ENCODE measurements around the gene EPN2. TPM values are rescaled to one million over a fixed set of nuclear protein-coding genes. Genes with fewer than 3 reads are reported as not detected.

Gene EPN2
- total RNA-seq, 2 donors from 2014 or later, result 6.0 to 7.2 TPM

DNA sequence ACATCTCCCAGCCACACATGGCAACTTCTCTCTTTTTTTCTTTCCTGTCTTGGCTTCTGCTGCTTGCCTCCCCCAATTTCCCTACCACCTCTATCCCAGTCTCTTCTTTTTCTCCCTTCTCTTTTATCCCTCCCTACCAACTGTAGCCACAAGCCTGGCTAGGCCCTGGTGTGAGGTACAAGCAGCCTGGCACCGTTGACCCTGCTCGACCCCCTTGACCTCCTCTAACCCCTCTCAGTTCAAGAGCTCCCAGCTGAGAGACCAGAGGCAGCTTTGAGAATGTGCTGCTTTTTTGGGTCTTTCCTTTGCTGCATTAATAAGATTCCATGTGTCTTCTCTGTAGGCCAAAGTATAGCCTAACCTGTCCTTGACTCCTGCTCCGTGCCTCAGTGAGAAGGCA, 93.1 kb downstream of the EPN2 start:
- Mint-ChIP-seq H3K36me3 (ENCODE audit: low read depth) (no peaks in the 10 kb centered on the region), H3K4me3 (no peak overlapping the region), H3K27me3 (peaks cover 10% of the 10 kb centered on the region), H3K27ac (no peak overlapping the region), H3K4me1 (peaks cover 4% of the 10 kb centered on the region)
- no peak for ATAC-seq
- no peaks in the 10 kb centered on the region for H3K9me3 ChIP-seq (ENCODE audit: control insufficient read depth, low read length, poor library complexity, severe bottlenecking)
- DNase-seq, result no peak

DNA sequence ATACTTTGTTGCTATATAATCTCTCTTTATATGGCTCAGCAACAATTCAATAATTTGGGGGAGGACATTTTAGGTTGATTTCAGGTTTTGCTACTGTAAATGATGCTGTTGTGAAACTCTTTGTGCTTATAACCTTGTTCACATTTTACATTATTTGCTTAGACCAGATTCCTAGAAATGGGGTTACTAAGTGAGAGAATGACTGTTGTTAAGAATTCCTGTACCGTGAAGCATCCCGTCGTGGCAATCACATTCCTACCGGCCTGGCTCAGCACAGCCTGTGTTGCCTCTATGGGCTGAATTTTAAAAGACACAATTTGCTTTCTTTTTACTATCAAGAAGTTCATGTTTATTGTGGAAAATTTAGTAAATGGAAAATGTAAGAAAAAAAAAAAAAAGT, 94.0 kb downstream of the EPN2 start:
- Mint-ChIP-seq H3K27me3 (peaks cover 14% of the 10 kb centered on the region), H3K4me1 (peaks cover 4% of the 10 kb centered on the region), H3K27ac (no peak overlapping the region), H3K36me3 (ENCODE audit: low read depth) (no peaks in the 10 kb centered on the region), H3K4me3 (no peak overlapping the region)
- no peaks in the 10 kb centered on the region for H3K9me3 ChIP-seq (ENCODE audit: control insufficient read depth, low read length, poor library complexity, severe bottlenecking)
- ATAC-seq (no peak), DNase-seq (no peak)

DNA sequence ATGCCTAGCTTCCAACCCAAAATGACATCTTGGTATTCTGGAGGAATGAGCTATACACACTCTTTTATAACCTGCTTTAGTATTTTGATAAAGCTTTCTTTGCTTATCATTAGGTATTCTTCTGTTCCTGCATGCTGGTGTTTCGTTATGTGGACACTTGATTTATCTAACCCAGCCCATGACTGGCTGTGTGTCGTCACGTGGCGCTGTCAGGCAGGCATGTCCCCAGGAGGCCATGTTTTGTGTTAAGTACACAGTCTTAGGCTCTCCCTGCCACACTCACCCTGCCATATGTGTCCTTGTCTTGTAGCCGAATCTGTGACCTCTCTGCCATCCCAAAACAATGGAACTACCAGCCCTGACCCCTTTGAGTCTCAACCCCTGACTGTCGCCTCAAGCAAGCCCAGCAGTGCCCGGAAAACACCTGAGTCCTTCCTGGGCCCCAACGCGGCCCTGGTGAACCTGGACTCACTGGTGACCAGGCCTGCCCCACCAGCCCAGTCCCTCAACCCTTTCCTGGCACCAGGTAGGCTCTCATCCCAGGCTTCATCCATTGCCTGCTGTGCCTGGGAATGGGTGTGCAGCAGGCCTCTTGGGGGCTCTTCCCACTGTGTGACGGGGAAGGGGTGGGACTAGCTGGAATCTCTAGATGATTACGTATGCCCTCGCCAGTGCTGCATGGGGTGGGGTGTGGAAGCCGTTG, 94.5 kb downstream of the EPN2 start:
- Mint-ChIP-seq H3K27me3 (peaks cover 14% of the 10 kb centered on the region), H3K4me3 (no peak overlapping the region), H3K27ac (no peak overlapping the region), H3K36me3 (ENCODE audit: low read depth) (no peaks in the 10 kb centered on the region), H3K4me1 (peaks cover 4% of the 10 kb centered on the region)
- ATAC-seq (no peak), DNase-seq (no peak)
- no peaks in the 10 kb centered on the region for H3K9me3 ChIP-seq (ENCODE audit: control insufficient read depth, low read length, poor library complexity, severe bottlenecking)

DNA sequence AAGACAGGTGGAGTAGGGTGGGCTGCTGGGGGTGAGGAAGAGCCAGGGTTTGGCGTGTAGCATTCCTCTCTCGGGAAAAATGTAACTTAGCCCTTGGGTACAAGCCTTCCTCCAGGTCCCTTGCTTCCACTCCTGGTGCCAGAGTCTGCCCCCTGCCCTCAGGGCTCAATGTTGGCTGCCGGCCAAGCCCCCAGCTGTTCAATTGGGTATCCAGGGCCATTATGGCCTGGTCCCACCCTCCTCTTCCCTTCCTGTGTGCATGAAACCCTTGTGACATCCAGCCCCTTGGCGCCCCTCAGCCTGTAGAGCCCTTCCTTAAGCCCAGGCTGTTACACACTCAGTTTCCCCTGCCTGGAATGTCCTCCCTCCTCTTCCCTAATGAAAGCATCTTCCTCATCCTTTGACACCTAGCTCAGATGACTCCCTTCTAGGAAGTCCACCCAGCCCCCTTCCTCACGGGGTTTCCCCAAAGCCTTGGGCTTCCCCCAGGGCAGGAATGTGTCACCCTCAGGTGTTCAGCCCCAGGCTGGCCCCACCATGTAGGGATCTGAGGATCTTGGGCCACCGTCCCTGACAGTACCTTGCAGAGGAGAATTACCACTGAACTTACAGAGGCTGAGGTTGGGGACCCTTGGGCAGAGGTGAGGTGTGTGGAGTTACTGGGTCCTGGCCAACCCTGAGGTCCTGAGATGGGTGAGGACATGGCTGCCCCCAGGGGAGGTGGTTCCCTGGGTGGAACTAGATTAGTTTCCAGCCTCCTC, 95.4 kb downstream of the EPN2 start:
- H3K27me3 Mint-ChIP-seq, result peaks cover 21% of the 10 kb centered on the region
- H3K27ac Mint-ChIP-seq, result no peak overlapping the region
- H3K4me3 Mint-ChIP-seq, result no peak overlapping the region
- DNase-seq (no peak), ATAC-seq (no peak)
- no peaks in the 10 kb centered on the region for H3K36me3 Mint-ChIP-seq (ENCODE audit: low read depth)
- H3K4me1 Mint-ChIP-seq, result peaks cover 6% of the 10 kb centered on the region
- H3K9me3 ChIP-seq (ENCODE audit: control insufficient read depth, low read length, poor library complexity, severe bottlenecking), result no peaks in the 10 kb centered on the region

DNA sequence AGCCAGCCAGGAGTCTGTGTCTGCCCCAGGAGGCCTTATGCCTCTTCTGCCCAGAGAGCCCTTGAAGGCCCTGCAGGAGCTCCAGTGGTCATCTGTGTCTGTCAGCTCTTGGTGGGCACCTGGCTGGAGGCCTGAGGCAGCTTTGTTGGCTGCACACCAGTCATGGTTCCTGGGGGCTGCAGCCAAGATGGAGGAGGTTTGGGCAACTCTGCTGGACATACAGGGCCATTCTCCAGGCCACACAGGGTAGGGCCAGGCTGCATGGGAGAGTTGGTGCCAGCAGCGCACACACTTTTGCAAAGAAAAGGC, 95.9 kb downstream of the EPN2 start:
- H3K27ac Mint-ChIP-seq, result no peak overlapping the region
- DNase-seq, result no peak
- ATAC-seq, result no peak
- H3K27me3 Mint-ChIP-seq, result peaks cover 21% of the 10 kb centered on the region
- no peak overlapping the region for H3K4me3 Mint-ChIP-seq
- no peaks in the 10 kb centered on the region for H3K36me3 Mint-ChIP-seq (ENCODE audit: low read depth)
- H3K4me1 Mint-ChIP-seq, result peaks cover 6% of the 10 kb centered on the region
- H3K9me3 ChIP-seq (ENCODE audit: control insufficient read depth, low read length, poor library complexity, severe bottlenecking), result no peaks in the 10 kb centered on the region

DNA sequence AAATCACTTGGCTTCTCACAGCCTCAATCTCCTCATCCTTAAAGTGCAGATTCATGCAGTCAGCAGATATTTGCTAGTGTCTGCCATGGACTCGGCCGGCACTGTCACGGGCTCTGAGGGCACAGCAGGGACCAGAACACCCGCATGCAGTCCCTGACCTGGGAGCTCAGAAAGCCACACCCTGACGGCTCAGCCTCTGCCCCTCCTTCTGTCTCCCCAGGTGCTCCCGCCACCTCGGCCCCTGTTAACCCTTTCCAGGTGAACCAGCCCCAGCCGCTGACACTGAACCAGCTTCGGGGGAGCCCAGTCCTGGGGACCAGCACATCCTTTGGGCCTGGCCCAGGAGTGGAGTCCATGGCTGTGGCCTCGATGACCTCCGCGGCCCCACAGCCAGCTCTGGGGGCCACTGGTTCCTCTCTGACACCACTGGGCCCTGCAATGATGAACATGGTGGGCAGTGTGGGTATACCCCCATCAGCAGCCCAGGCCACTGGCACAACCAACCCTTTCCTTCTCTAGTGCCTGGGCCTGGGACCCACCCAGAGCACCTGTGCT, 96.6 kb downstream of the EPN2 start:
- no peak for DNase-seq
- no peak for ATAC-seq
- no peak overlapping the region for H3K4me3 Mint-ChIP-seq
- peaks cover 6% of the 10 kb centered on the region for H3K4me1 Mint-ChIP-seq
- H3K36me3 Mint-ChIP-seq (ENCODE audit: low read depth), result no peaks in the 10 kb centered on the region
- no peak overlapping the region for H3K27ac Mint-ChIP-seq
- H3K27me3 Mint-ChIP-seq, result peaks cover 21% of the 10 kb centered on the region
- no peaks in the 10 kb centered on the region for H3K9me3 ChIP-seq (ENCODE audit: control insufficient read depth, low read length, poor library complexity, severe bottlenecking)

DNA sequence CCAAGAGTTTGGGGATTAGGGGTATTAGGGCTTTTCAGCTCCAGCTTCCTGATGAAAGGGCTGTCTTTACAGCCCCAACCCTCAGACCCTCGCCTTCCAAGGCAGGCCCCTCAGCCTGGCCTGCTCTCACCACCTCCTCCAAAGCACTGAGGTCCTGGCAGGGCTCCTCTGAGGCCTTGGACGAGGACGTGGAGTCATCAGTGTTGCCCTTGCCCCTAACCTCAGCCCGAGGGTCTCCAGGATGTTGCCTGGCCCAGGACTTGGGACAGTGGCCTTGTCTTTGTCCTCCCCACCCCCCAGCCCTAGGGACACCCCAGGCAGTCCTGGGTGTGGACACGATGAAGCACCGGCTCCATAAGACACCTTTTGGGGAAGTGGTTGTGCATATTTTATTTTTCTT, 97.2 kb downstream of the EPN2 start:
- no peaks in the 10 kb centered on the region for H3K9me3 ChIP-seq (ENCODE audit: control insufficient read depth, low read length, poor library complexity, severe bottlenecking)
- Mint-ChIP-seq H3K36me3 (ENCODE audit: low read depth) (no peaks in the 10 kb centered on the region), H3K27ac (no peak overlapping the region), H3K27me3 (peaks cover 25% of the 10 kb centered on the region), H3K4me1 (peaks cover 6% of the 10 kb centered on the region), H3K4me3 (no peak overlapping the region)
- ATAC-seq, result no peak
- no peak for DNase-seq

DNA sequence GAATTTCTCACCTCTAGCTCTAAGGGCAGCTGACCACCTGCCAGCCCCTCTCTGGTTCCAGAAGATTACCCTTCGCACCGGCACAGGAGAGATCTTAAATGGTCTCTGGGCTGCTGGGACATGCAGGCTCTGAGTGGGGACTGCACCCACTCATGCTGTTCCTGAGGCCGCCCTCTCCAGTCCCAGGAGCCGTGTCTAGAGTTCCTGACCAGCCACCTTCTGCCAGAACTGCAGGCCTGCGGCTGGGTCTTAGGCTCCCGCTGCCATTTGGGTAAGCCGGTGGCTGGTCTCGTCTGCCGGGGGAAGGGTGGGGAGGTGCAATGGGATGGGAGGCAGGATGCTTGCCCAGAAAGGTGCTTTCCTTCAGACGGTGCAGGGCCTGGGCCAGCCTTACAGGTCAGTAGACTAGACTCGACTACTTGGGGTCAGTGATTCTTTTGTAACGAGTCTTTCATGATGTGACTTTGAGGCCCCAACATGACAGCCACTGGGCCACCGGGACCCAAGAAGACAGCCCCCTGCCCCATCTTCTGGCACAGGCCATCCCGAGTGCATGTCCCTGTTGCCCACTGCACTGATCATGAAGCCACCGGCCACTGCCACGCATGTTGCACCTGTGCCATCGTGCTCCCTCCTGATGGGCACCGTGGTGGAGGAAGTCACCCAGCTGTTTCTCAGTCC, 98.9 kb downstream of the EPN2 start:
- DNase-seq, result no peak
- Mint-ChIP-seq H3K27ac (no peak overlapping the region), H3K4me1 (peaks cover 6% of the 10 kb centered on the region), H3K36me3 (ENCODE audit: low read depth) (no peaks in the 10 kb centered on the region), H3K27me3 (peaks cover 22% of the 10 kb centered on the region), H3K4me3 (no peak overlapping the region)
- ATAC-seq, result no peak
- H3K9me3 ChIP-seq (ENCODE audit: control insufficient read depth, low read length, poor library complexity, severe bottlenecking), result no peaks in the 10 kb centered on the region

DNA sequence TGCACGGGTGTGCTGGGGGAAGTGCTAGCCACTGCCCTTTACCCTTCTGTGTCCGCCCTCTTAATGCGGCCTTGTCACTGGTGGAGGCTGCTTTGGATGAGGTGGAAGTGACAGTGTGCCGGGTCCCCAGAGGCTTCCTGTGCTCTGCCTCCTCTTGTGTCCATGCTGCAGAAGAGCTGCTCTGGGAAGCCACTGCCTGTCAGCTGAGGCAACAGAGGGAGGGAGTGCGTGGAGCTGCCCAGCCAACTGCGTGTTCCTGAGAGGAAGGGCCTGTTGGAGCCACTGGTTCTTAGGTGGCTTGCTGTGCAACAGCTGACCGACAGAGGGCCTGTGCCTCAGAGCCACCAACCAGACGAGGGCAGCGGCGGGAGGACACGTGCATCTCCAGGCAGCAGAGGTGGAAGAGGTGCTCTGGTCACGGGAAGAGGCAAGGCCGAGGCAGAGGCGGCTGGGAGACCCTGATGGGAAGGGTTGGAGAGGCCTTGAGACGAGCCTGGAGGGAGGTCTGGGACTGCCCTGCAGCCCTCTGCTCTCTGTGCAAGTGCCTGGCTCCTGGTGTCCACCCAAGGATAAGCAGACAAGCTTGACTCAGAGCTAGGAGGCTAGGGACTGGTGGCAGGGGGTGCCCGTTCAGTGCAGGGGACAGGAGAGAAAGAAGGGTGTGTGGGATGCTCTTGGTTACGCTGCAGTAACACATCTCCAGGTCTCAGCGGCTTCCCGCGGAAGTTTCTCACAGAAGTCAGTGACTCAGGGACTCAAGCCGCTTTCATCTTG, 100.0 kb downstream of the EPN2 start:
- peaks cover 33% of the 10 kb centered on the region for H3K27me3 Mint-ChIP-seq

DNA sequence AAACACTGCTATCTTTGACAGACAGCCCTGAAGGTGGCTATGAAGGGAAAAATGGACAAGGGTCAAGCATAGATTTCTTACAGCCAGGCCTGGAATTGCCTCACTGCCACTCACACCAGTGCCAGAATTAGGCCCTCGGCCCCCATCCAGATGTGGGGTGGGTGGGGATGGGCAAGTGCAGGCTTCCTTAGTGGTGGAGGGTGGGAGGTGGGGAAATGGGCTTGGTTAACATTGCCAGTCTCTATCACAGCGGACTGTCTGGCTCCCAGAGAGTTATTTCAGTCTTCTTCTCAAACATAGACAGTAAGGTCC, 100.5 kb downstream of the EPN2 start:
- Mint-ChIP-seq H3K27ac (no peak overlapping the region), H3K4me3 (no peak overlapping the region), H3K27me3 (peaks cover 34% of the 10 kb centered on the region), H3K36me3 (ENCODE audit: low read depth) (peaks cover 6% of the 10 kb centered on the region), H3K4me1 (peaks cover 11% of the 10 kb centered on the region)
- ATAC-seq (no peak), DNase-seq (no peak)
- H3K9me3 ChIP-seq (ENCODE audit: control insufficient read depth, low read length, poor library complexity, severe bottlenecking), result no peaks in the 10 kb centered on the region

More for the DNA sequence above, 100.0 kb downstream of the EPN2 start:
- peaks cover 6% of the 10 kb centered on the region for H3K36me3 Mint-ChIP-seq (ENCODE audit: low read depth)
- H3K4me3 Mint-ChIP-seq, result no peak overlapping the region
- no peaks in the 10 kb centered on the region for H3K9me3 ChIP-seq (ENCODE audit: control insufficient read depth, low read length, poor library complexity, severe bottlenecking)
- H3K4me1 Mint-ChIP-seq, result peaks cover 13% of the 10 kb centered on the region
- no peak for ATAC-seq
- H3K27ac Mint-ChIP-seq, result no peak overlapping the region
- DNase-seq, result no peak

DNA sequence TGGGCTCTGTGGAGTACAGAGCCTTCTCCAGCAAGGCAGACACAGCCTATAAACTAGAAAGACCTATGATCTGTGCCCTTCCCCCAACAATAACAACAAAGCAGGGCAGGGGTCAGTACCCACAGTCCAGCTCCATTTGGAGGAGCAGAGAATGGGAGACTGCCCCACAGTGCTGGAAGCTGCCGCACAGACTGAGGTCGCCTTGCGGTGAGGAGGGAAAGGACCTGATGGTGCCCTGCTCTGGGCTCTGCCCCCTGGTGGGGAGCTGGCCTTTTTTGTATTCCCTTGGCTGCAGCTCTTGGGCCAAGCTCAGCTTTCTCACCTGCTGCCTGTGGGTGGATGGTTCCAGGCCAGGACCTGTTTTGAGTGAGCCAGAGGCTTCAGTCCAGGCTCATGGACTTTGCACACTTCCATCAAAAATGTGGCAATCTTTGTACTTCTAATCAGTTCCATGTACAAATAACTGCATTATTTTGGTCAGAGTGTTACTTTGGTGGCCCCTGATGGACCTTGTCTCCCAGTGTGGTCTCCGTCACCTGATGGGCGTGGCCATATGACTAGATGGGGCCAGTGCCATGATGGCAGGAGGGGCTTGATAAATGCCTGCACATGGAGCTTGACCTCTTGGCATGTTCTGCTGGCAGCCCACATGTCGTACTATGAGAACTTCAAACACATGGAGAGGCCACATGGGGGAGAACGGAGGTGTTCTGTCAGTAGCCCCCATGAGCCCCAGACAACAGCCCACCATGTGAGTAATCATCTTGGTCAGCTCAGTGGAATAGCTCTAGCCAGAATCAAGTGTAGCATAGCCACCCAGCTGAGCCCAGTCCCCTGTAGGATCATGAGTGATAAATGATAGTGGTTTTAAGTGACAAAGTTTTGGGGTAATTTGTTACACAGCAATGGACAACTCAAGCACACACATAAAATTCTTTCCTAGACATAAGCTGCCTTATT, 101.1 kb downstream of the EPN2 start:
- Mint-ChIP-seq H3K4me1 (peaks cover 10% of the 10 kb centered on the region), H3K36me3 (ENCODE audit: low read depth) (peaks cover 6% of the 10 kb centered on the region), H3K27me3 (peaks cover 34% of the 10 kb centered on the region), H3K27ac (no peak overlapping the region), H3K4me3 (no peak overlapping the region)
- DNase-seq (peak; percentile 44 to 60 (median 48)), ATAC-seq (peak; percentile 97)
- H3K9me3 ChIP-seq (ENCODE audit: control insufficient read depth, low read length, poor library complexity, severe bottlenecking), result no peaks in the 10 kb centered on the region

DNA sequence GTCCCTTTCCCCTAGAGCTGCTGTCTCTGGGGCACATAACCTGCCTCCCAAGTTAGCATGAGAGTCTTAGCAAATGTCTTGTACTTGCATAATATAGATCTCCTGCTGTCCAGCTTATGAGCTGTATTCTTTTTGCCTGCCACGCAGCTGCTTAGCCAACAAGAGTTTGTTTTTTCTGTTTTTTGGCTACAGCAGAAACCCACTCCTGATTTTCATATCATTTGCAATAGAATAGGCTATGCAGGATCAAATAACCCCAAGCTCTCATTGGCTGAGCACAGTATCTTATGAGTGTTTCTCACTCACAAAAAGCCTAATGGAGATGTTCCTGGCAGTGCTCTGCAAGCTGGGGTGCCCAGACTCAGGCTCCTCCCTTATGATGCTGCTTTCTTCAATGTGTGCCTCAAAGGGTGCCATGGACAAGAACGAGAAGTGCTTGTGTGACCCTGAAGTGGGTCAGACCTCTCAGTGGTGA, 102.2 kb downstream of the EPN2 start:
- Mint-ChIP-seq H3K27me3 (peaks cover 34% of the 10 kb centered on the region), H3K4me3 (no peak overlapping the region), H3K4me1 (peaks cover 10% of the 10 kb centered on the region), H3K36me3 (ENCODE audit: low read depth) (peaks cover 6% of the 10 kb centered on the region), H3K27ac (no peak overlapping the region)
- no peaks in the 10 kb centered on the region for H3K9me3 ChIP-seq (ENCODE audit: control insufficient read depth, low read length, poor library complexity, severe bottlenecking)
- ATAC-seq, result no peak
- DNase-seq, result no peak

Measured in T-helper 17 cell (primary cell).